Esophagus muscularis mucosa (tissue), 4 donors: Measurements from ENCODE around the gene HS3ST6. TPM values are rescaled to one million over a fixed set of nuclear protein-coding genes. Genes with fewer than 3 reads are reported as not detected.
"Not testable (repeated sequence)": the region's sequence is repeated elsewhere in the genome, so short reads cannot be mapped to it uniquely, and the experiment has no call there.

Experiments
- DNase-seq: peaks from one replicate; pipeline ENCODE4 v3.0.0-alpha.2; 2017; ENCODE audit errors: extremely low spot score
- H3K27ac ChIP-seq, 4 donors: fragments of 200-600 bp; sonication (generic); replicated peaks in 1 of 4; 1 replicate in 3 of 4; 2 replicates in 1 of 4; pipeline ENCODE4 v1.5.1; 2016 to 2019; ENCODE audit warnings: mild to moderate bottlenecking in 1 of 4
- H3K27me3 ChIP-seq, 4 donors: fragments of 200-600 bp; sonication (generic); one replicate each; pipeline versions ENCODE4 v1.5.1 to v1.6.0; 2016 to 2019
- H3K36me3 ChIP-seq, 4 donors: fragments of 200-600 bp; sonication (generic); one replicate each; pipeline ENCODE4 v1.5.1; 2016 to 2019
- H3K4me1 ChIP-seq, 4 donors: fragments of 200-600 bp; sonication (generic); one replicate each; pipeline ENCODE4 v1.5.1; 2016 to 2019
- H3K4me3 ChIP-seq, 4 donors: fragments of 200-600 bp; sonication (generic); 1 replicate in 2 of 4; 2 replicates in 2 of 4; pipeline ENCODE4 v1.5.1; 2016 to 2019; ENCODE audit warnings: mild to moderate bottlenecking in 4 of 4, moderate library complexity in 1 of 4
- H3K9me3 ChIP-seq, 4 donors: fragments of 200-600 bp; sonication (generic); 1 replicate in 3 of 4; 2 replicates in 1 of 4; pipeline ENCODE4 v1.5.1; 2016 to 2019
- EP300 ChIP-seq: sonication (generic); formaldehyde crosslinking; IDR thresholded peaks from one replicate; pipeline ENCODE4 v1.6.1; 2017; ENCODE audit warnings: antibody characterized with exemption
- POLR2A ChIP-seq: fragments of 450-650 bp; IDR thresholded peaks from one replicate; pipeline ENCODE4 v1.6.1; 2017; ENCODE audit warnings: antibody characterized with exemption, moderate library complexity, mild to moderate bottlenecking, low read depth
- POLR2AphosphoS5 ChIP-seq, 2 donors: sonication (generic); formaldehyde crosslinking; IDR thresholded peaks; one replicate each; pipeline ENCODE4 v1.6.1; 2017; ENCODE audit warnings: antibody characterized with exemption in 2 of 2
- WGBS: methylation state at CpG from one replicate; pipeline ENCODE4 v1.1.5; 2018; 5-methylcytosine and 5-hydroxymethylcytosine counted together
- intact Hi-C: fragments of 100-400 bp; cut with DNase I; formaldehyde crosslinking; loops from one replicate; pipeline ENCODE4 v1.15.1; 2023
- total RNA-seq, 4 donors: library from RNA; depleted of rRNA; stranded (reverse); fragments of >200 nt; gene quantifications; one replicate each; pipeline versions ENCODE4 v1.1.0 to v1.2.1, GENCODE V29; 2016
- TF ChIP-seq, protein P1 (sequence below), 3 experiments: fragments of 200-600 bp in 2 of 3; fragments of 450-650 bp in 1 of 3; sonication (generic) in 2 of 3; IDR thresholded peaks; one replicate each; pipeline ENCODE4 v1.5.1; 2017 to 2019; ENCODE audit warnings: antibody characterized with exemption in 3 of 3, mild to moderate bottlenecking in 2 of 3, moderate library complexity in 1 of 3

HS3ST6 gene
- total RNA-seq, 4 donors from 2014 or later = not detected

GRCh38 chr16:1963806-1964505 is 45.7 kb upstream of the HS3ST6 start:
- H3K27me3 ChIP-seq = no peaks in the 10 kb centered on the region
- intact Hi-C loops = no loop called here
- WGBS = 16% methylated on average over 29 of the region's 44 CpGs
- no peak for DNase-seq
- peak overlapping the region; percentile 74 to 100 (median 92) for H3K4me3 ChIP-seq
- peaks cover 40 to 61% (median 47%) of the 10 kb centered on the region in 4 donors for H3K4me1 ChIP-seq
- TF ChIP-seq POLR2AphosphoS5 (IDR thresholded peaks at IDR 0.05) (no peak), EP300 (no peak)
- TF ChIP-seq, protein P1, sequence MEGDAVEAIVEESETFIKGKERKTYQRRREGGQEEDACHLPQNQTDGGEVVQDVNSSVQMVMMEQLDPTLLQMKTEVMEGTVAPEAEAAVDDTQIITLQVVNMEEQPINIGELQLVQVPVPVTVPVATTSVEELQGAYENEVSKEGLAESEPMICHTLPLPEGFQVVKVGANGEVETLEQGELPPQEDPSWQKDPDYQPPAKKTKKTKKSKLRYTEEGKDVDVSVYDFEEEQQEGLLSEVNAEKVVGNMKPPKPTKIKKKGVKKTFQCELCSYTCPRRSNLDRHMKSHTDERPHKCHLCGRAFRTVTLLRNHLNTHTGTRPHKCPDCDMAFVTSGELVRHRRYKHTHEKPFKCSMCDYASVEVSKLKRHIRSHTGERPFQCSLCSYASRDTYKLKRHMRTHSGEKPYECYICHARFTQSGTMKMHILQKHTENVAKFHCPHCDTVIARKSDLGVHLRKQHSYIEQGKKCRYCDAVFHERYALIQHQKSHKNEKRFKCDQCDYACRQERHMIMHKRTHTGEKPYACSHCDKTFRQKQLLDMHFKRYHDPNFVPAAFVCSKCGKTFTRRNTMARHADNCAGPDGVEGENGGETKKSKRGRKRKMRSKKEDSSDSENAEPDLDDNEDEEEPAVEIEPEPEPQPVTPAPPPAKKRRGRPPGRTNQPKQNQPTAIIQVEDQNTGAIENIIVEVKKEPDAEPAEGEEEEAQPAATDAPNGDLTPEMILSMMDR (IDR thresholded peaks at IDR 0.05) = peak in 1 of 3 experiments; percentile 21
- peak overlapping the region; percentile 93 to 99 (median 98) for H3K27ac ChIP-seq
- peaks cover 25 to 35% (median 26%) of the 10 kb centered on the region in 4 donors for H3K36me3 ChIP-seq
- H3K9me3 ChIP-seq = no peaks in the 10 kb centered on the region

- H3K27me3 ChIP-seq, DNase-seq, intact Hi-C loops, H3K9me3 ChIP-seq: not testable (repeated sequence)
- peak overlapping the region in 1 of 4 donors; percentile 44 for H3K27ac ChIP-seq
- peaks cover 43 to 71% (median 51%) of the 10 kb centered on the region in 4 donors for H3K4me1 ChIP-seq
- peaks cover 25 to 35% (median 26%) of the 10 kb centered on the region in 4 donors for H3K36me3 ChIP-seq
- H3K4me3 ChIP-seq = peak overlapping the region in 1 of 4 donors; percentile 94
- 89% methylated on average over 16 of the region's 37 CpGs for WGBS
These were observed 44.2 kb upstream of the HS3ST6 start for GRCh38 chr16:1962161-1963153.

- Histone ChIP-seq H3K4me1 (peaks cover 43 to 69% (median 51%) of the 10 kb centered on the region in 4 donors), H3K27me3 (no peaks in the 10 kb centered on the region), H3K36me3 (peaks cover 25 to 35% (median 26%) of the 10 kb centered on the region in 4 donors), H3K9me3 (no peaks in the 10 kb centered on the region), H3K4me3 (no peak overlapping the region), H3K27ac (no peak overlapping the region)
- WGBS = 53% methylated on average over 6 of the region's 6 CpGs
- DNase-seq = no peak
- intact Hi-C loops = no loop called here
- TF ChIP-seq EP300 (no peak), POLR2A (no peak)
These were observed 43.4 kb upstream of the HS3ST6 start for GRCh38 chr16:1961651-1962067.

DNA sequence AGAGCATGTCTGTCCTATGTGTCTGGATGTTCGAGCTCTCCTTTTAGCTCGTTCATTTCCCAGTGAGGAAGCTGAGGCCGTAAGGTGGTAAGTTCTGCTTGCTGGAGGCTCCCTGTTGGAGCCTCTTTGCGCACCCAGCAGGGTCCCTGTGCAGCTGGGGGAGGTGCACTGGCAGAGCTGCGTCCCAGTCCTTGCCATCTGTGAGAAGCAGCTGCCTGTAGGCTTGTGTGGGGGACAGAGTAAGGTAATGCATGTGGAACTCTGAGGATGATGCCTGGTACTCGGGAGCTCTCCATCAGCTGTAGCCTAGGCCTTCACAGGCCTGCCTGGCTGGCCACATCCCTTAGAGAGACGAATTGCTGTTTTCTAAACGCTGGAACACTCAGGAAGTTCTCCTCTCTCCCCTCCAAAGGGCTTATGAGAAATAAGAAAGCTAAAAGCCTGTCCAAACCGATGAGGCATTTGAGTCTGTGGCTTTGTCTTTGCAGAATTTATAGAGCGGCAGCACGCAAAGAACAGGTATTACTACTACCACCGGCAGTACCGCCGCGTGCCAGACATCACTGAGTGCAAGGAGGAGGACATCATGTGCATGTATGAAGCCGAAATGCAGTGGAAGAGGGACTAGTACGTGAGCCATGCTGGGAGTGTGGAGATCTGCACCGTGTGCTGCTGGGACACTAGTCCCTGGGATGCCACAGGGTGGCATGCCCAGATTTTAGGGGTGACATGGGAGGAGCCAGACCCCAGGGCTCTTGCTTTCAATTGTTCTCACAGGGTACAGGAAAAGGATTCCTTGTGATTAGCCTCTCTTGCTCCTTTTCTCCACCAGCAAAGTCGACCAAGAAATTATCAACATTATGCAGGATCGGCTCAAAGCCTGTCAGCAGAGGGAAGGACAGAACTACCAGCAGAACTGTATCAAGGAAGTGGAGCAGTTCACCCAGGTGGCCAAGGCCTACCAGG is 42.7 kb upstream of the HS3ST6 start:
- DNase-seq = no peak
- H3K27me3 ChIP-seq = no peaks in the 10 kb centered on the region
- peaks cover 25 to 35% (median 26%) of the 10 kb centered on the region in 4 donors for H3K36me3 ChIP-seq
- WGBS = 57% methylated on average over 18 of the region's 20 CpGs
- H3K4me3 ChIP-seq = peak overlapping the region; percentile 69 to 86 (median 79)
- H3K27ac ChIP-seq = peak overlapping the region in 3 of 4 donors; percentile 86 to 92 (median 87)
- TF ChIP-seq POLR2AphosphoS5 (IDR thresholded peaks at IDR 0.05) (no peak), EP300 (no peak), POLR2A (no peak)
- TF ChIP-seq, protein P1 (IDR thresholded peaks at IDR 0.05) = no peak
- no peaks in the 10 kb centered on the region for H3K9me3 ChIP-seq
- intact Hi-C loops = no loop called here
- peaks cover 39 to 62% (median 46%) of the 10 kb centered on the region in 4 donors for H3K4me1 ChIP-seq
